Stimulated activated CD8-positive, alpha-beta memory T cell treated with anti-CD3 and anti-CD28 coated beads, Interleukin-12 subunit alpha, Interleukin-12 subunit beta, amount 100 ng/mL, for 4 hours (primary cell): Measurements from ENCODE around the gene CFAP161.

Source experiments
- DNase-seq: peaks from one replicate; pipeline ENCODE4 v3.0.0-alpha.2; 2020; ENCODE audit warnings: low read depth

CFAP161 gene

GRCh38 chr15:81183439-81183775 is 49.3 kb downstream of the CFAP161 start:
- no peak for DNase-seq

DNA sequence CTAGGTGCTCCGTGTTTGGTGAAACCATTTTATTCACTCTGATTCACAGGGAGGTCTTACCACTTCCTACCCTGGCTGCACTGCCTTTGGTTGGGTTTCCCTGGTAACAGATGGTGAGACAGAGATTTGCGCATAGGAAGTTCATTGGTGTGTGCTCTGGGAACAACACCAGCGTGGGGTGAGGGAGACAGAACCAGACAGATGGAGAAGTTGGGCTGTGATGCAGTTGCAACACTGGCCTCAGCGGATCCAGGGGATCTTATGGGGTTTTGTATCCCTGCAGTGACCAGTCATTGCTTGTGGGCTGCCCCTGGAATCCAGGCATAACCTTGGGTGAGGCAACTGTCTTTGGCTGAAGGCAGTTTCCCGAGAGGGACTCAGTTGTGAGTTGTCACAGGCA is 50.1 kb downstream of the CFAP161 start:
- DNase-seq = no peak

GRCh38 chr15:81185631-81186295 is 51.7 kb downstream of the CFAP161 start:
- DNase-seq = no peak

- DNase-seq = no peak
Measured at GRCh38 chr15:81188354-81188753, 54.3 kb downstream of the CFAP161 start.

DNA sequence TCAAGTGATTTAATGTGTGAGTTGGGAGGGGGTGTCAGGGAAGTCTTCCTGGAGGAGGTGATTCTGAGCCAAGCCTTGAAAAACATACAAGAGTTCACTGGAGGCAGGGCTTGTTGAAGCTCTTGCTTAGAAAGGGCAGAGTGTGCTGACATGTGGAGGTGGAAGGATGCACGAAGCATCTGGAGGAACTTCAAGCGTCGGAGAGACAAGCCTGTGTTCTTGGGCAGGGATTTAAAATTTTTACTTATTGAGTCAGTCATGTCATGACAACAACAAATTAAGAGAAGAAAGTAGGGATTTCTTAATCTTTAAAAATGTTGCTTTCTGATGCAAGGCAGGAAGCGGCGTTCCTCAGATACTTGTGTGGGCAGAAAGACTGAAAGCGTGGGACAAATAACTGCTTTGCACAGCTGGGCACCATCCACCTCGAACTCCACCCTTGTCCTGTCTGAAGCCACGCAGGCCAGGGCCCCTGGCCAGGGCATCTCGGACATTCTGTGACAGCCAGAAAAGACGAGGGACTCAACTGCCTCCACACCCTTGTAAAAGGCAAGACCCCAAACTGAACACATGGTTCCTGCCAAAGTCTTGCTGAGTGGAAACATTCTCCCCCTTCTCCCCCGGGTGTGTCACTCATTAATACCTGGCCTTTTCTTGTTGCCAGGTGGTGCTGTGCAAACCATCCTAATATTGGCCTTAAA is 55.7 kb downstream of the CFAP161 start:
- no peak for DNase-seq

- DNase-seq = no peak
Measured at GRCh38 chr15:81190922-81191507, 56.9 kb downstream of the CFAP161 start.

DNA sequence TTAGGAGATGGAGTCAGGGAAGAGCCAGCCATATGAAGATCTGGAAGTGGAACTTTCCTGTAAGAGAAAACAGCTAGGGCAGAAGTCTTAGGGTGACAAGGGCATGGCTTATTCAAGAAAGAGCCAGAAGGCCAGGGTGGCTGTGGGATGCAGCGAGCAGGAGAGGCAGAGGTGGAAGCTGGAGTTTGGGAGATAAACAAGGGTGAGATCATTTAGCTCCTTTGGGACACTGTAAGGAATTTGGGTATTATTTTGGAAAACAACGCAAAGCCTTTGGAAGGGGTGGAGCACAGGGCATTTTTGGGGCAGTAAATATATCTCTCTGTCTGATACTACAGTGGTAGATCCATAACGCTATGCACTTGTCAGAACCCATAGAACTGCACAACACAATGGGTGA is 57.6 kb downstream of the CFAP161 start:
- DNase-seq = no peak

DNA sequence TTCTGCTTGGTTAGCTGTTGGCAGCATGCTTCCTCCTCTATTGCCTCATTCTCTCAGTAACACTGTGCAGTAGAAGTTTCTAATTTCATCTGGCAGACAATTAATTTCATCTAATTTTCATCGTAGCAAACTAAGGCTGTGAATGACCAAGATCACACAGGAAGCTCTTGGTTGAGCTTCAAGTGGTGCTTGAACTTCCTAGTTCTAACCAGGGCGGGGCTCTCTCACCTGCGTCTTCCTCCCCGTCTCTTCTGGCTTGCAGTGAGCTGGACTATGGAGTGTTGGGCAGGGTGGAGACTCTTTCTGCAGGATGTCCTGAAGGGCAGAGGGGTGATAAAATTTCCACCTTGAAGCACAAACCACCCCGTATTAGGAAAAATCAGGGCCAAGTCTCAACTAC is 60.7 kb downstream of the CFAP161 start:
- DNase-seq = no peak

DNA sequence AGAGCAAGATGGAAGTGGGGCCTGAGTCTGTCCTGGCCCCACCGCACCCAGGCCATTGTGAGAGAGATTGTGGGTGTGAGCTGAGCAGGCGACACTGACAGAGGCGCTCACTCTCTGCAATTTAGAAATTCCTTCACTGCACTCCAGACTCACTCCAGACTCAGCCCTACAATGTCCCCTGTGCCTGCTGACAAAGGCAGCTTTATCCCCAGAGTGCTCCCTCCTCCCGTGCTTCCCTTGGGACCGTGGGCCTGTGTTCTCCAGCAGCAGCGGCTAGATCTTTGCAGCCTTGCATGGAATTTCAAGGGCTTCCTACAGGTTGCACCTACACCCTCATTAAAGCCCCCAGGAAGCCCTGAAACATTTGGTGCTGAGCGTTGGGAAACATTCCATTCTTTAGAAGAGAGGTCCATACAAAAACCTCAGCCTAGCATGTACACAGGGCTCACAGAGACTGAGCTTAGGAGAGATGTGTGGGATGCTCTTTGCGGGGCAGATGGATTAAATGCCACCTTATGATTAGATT is 61.3 kb downstream of the CFAP161 start:
- no peak for DNase-seq

DNA sequence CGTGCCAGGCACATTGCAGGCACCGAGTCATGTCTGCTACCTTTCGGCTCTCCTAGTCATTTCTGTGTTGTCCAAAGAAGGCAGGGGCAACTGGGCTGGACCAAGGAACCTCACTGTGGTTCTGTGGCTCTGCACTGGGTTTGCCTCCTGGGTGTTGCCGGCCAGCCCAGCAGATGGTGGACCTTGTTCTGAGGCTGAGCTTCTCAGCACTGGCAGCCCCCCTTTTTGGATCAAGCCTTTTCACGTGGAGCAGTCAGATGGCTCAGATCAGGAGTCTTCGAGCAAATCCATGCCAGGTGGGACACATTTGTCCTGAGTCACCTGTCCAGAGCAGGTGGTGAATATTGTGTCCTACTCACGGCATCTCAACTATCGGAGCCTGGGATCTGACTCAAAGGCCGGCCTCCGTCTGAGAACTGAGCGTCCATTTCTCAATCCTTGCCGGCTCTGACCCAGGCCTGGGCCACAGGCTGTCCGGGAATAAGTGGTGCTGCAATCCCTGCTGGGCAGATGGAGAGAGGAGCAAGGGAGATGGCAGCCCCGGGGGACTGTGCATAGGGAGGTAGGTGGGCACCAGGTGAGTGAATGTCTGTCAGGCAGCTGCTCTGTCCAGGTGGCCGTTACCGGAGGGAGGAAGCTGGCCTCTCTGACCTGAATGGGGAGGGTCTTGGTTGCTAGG is 62.6 kb downstream of the CFAP161 start, which contains the start of gene IL16:
IL16 (plus strand) TSS at position 304 of the 679 bp plus-strand sequence. CDS start 28,521 bp downstream, outside the sequence.
- no peak for DNase-seq

DNA sequence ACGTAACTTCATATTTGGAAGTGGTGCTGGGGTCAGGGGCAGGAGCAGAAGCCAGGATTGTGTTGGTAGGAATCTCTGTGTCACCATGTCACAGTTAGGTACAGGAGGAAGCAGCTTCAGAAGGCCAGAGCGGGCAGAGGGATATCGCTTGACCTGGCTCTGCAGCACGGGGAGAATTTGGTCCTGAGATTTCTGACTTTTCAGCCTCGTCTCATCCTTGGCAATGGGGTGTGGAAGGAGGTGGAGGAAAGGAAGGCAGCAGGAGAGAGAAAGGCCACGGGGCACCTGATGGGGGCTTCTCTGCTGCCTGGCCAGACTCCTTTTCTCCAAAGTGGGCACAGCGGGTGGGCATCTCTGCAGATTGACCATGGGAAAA is 63.2 kb downstream of the CFAP161 start:
- no peak for DNase-seq

DNA sequence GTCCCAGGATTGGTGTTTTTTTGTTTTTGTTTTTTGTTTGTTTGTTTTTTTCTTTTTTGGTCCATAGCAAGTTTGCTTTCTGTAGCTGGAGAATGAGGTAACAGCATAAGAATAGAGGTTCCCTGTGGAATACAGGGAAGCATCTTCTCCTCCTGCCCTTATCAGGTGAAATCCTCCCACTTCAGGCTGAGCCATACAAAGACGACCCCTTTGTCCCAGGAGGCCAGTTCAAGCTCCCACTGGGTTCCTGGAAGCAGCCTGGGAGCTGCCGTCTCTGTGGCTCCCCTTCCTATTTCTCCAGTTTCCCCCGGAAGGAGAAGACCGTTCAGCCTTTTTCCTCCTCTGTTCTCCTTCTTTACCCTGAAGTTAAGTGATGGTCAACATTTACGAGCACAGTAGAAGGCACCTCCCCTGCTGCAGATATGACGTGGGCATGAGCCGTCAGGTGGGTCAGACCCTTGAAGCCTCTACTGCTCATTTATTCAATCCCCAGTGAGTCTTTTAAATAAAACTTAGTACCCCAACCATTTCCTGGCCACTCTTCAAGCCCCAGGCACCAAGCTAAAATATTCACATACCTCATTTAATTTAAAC is 63.7 kb downstream of the CFAP161 start:
- DNase-seq = no peak
